KG1 (cell line): ENCODE measurements around the gene MORN1.
"Not testable (repeated sequence)": the region's sequence is repeated elsewhere in the genome, so short reads cannot be mapped to it uniquely, and the experiment has no call there.

Source experiments
- DNase-seq: peaks from one replicate; lab custom pipeline; 2025; lab: John Stamatoyannopoulos, UW

MORN1 gene

DNA sequence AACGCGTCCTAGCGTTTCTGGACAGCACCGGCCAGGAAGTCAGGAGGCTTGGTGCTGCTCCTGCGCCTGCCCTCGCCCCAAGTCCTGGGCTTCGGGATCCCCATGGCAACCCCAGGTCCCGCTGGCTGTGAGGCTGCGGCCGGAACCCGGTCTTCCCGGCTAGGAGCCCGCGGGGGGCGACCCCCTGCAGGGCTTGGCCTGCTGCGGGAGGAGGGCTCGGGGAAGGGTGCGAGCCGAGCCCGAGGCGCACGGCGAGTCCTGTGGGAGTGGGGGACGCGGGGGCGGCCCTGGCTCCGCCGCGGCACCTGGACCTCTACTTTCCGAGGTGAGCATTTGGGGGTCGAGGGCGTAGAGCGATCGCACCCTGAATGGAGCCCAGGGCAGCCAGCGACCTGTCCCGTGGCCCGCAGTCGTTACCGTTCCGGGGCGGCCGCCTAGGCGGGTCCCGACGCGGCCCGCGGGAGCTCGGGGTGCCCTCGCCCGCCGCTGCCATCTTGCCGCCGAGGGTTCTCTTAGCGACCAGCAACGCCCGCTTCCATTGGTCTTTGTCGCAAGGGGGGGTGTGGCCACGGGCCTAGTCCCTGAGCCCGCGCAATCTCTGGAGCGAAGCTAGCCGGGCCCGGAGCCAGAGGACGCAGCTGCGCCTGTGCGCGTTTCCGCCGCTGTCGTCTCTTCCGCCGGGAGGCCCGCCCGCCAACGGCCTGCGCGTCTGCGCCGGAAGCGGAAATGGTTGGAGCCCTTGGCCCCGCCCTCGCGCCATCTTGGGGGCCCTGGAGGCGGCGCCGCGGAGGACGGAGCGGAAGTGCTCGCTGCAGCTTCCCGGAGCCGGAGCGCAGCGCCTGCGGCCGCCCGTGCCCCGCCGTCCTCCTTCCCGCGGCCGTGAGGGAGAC lies at the start of gene MORN1, which contains the start of gene RER1:
MORN1 (minus strand) TSS at position 514 of the 890 bp plus-strand sequence; CDS start at position 493, 21 bp downstream.
RER1 (plus strand) TSS at position 801 of the 890 bp plus-strand sequence. CDS start 3,950 bp downstream, outside the sequence.
- DNase-seq: peak; percentile 96

DNA sequence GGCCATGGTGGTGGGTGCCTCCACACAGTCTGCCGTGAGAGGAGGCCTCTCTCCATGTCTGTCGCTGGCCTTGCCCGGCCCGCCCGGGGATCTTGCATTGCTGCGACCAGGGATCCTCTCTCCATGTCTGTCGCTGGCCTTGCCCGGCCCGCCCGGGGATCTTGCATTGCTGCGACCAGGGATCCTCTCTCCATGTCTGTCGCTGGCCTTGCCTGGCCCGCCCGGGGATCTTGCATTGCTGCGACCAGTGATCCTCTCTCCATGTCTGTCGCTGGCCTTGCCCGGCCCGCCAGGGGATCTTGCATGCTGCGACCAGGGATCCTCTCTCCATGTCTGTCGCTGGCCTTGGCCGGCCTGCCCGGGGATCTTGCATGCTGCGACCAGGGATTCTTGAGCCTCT lies 49.0 kb upstream of the MORN1 start:
- DNase-seq: not testable (repeated sequence)

DNA sequence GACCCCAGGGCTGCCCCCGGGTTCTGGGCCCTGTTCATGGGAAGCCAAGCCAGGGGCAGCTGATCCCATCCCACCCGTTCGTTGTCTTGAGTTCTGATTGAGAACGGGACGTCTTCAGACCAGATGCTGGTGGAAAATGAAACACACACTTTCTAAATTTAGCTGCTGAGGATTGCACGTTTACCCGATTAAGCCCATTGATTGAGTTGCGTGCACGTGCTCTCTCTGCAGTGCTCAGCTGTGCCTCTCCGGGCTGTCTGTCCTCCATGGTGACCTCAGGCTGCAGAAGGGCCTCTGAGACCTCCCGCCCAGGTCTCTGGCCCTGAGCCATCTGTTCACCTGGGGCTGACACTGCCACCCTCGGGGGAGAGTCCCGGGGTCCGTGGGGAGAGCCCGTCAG lies 48.0 kb upstream of the MORN1 start:
- no peak for DNase-seq

DNA sequence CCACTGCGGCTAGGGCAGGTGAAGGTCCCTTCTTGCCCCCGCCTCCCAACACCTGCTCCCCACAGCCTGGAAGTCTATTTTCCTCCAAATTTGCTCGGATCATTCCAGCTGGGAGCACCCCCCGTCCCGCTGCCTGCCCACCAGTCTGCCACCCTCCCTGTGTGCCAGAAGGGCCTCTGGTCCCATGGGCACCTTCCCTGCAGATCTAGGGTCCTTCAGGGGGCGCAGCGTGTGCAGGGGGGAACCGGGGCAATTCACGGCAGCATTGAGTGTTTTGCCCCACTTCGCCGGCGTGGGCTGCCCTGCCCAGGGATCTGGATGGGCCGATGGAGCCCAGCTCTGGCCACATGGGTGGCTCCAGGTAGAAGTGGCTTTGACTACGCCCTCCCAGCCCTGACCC lies 47.3 kb upstream of the MORN1 start:
- no peak for DNase-seq

DNA sequence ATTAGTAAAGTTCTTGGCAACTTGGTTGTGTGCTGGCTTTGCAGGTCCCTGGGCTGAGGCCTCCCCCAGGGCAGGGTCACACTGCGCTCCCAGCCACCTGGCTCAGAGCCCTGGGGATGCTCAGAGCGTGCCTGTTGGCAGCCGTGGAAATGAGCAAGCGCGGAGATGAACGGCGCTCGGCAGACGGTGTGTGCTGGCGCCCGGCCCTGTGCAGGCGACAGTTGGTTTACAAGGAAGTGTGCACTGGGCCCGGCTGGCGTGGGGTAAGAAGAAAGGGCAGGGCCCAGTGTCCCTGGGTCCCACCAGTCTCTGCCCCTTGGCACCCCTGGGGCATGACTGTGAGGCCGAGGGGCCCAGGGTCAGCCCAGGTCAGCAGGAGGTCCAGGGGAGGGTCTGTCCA lies 46.7 kb upstream of the MORN1 start:
- DNase-seq: no peak

DNA sequence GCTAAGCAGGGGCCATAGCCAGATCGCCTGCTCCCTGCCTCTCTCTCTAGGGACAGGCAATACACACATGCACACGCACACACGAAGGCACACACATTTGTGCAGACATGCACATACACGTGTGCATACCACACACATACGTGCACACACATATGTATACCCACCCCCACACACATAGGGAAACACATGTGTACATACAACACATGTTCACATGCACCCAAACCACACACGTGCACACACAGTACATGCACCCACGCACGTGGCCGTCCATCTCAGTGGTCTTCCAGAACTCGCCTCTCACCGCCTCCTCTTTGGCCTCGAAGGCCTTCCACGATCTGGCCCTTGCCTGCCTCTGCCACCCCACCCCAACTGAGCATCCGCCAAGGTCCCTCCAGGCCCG lies 46.3 kb upstream of the MORN1 start:
- DNase-seq: no peak

DNA sequence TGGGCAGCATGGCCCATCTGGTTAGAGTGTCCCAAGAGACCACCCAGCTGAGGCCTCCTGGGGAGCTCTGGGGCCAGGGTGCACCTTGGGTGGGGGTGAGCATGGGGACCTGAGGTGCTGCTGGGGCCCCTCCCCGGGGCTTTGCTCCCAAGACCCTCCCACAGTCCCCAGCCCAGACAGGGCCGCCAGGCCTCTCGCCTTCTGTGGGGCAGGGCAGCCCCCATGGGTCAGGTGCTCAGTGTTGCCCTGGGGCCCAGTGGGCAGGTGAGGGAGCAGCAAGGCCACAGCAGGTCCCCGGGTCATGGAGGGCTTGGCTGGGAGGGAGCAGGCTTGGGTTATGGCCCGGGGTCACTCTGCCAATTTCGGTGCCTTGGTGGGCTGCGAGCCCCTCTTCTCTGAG lies 45.5 kb upstream of the MORN1 start:
- DNase-seq: no peak

DNA sequence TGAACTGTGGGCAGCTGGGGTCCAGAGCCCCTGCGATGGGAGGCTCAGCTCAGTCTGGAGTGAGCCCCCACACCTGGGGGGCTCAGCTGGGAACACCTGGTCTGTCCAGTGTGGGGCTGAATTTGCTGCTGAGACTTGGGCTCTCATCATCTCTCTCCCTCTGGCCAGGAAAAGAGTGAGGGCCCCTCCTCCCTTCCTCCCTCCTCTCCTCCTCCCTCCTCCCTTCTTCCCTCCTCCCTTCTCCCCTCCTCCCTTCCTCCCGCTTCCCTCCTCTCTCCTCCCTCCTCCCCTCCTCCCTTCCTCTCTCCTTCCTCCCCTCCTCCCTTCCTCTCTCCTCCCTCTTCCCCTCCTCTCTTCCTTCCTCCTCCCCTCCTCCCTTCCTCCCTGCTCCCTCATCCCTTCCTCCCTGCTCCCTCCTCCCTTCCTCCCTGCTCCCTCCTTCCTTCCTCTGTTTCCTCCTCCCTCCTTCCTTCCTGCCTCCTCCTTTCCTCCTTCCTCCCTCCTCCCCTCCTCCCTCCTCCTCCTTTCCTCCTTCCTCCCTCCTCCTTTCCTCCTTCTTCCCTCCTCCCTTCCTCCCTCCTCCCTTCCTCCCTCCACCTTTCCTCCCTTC lies 44.5 kb upstream of the MORN1 start:
- DNase-seq: no peak

DNA sequence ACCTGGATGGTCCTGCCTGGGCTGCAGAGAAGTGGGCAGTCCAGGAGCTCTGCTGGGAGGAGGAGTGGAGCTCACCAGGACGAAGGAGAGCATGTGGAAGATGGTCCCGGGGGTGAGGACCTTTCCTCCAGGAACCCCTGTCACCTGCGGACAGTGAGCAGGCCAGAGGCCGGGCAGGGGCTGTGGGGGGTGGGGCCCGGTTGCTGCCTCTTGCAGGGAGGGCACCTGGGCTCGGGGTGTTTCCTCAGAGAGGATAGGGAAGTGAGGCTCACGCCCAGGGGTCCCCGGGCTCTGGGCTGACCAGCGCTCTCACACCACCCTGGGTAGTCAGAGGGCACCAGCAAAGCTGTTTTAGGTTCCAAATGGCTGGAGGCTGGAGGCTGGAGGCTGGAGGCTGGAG lies 43.7 kb upstream of the MORN1 start:
- no peak for DNase-seq

DNA sequence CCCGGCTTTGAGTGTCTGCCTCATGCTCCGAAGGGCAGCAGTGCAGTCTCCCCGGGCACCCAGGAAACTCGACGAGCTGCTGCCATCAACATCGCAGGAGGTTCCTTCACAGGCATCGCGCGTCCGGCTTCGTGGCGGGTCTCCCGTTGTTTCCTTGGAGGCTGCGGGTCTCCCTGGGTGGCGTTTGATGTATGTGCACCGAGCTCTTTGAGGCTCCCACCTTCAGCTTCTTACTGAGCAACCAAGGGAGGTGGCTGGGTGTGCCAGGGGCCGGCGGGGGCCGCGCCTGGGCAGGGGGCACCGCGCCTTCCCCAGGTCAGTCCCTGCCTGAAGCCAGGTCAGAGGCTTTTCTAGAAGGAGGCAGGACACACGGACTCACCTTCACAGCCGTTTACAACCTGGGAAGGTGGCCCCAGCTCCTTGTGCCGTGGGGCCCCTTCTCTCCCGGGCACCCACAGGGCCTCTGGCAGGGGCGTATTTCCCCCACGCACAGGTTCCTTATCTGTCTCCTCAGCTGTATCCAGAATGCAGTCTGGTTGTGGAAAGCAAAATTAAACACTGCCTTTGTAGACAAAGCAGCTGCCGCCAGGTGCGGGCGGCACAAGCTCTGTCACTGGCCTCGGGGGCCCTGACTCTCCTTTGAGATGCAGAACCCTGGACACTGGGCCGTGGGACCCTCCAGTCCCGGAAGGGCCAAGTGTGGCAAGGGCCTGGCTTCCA lies 42.7 kb upstream of the MORN1 start:
- no peak for DNase-seq

DNA sequence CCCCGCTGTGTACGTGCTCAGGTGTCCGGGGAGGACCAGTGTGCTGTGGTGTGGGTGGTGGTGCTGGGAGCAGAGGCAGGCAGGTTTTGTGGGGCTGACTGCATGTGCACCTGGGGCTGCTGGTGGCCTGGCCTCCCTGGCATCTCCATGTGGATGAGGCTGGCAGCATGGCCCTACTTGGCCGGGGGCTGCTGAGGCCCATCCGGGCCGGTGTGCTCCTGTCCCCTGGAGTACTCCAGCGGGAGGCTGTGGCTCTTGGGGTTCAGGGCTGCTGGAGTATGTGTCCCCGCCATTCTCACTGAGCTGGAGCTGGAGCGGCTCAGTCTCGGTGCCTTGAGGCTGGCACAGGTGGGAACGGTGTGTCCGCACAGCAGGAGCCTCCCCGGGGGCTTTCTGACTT lies 41.8 kb upstream of the MORN1 start:
- DNase-seq: no peak

DNA sequence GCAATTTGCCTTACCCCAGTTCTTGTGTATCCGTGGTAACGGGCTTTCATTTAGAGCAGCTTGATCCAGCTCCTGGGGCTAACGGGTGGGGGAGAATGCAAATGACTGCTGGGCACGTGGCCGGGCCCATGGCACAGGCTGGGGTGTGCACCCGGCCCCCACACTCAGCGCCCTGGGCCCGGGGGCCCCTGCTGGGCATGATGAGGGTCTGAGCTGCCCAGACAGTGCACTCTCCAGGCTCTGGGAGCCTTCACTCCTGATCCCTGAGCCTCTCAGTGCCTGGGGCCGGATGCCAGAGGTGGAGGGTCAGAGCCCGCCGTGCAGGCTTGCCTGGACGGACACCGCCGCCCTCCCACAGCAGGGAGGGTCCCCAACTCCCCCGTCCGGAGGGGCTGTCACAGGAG lies 41.1 kb upstream of the MORN1 start:
- DNase-seq: no peak

DNA sequence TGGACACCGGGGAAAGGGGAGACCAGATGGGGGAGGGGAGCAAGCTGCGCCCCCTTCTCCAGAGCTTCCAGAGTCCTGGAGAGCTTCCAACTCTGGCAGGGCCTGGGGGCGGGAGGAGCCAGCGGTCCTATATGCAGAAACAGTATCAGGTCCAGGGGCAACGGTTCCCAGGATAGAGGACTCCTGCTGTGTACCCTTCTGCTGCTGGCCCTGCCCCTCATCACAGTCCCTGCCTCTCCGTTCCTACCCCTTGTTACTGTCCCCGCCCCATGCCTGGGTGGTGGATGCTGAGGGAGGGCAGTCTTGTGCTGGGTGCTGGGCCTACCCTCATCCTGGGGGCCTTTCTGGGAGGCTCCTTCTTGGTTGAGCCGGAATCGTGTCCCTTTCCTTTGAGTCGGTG lies 40.2 kb upstream of the MORN1 start:
- no peak for DNase-seq

DNA sequence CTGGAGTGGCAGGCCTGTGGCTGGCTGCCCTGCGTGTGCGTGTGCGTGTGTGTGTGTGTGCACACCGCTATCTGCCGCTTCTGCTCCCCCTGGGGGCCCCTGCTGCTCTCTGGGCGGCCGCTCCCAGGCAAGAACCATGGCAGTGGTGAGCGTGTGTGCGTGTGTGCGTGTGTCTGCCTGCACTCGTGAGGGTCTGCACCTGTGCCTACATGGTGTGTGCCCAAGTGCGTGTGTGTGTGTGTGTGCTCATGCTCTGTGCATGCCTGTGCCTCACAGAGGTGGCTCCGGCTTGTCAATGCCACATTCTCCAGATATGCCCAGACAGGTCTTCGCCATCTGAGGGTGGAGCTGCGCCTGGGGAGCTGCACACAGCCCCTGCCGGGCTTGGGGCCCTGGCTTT lies 39.7 kb upstream of the MORN1 start:
- no peak for DNase-seq

DNA sequence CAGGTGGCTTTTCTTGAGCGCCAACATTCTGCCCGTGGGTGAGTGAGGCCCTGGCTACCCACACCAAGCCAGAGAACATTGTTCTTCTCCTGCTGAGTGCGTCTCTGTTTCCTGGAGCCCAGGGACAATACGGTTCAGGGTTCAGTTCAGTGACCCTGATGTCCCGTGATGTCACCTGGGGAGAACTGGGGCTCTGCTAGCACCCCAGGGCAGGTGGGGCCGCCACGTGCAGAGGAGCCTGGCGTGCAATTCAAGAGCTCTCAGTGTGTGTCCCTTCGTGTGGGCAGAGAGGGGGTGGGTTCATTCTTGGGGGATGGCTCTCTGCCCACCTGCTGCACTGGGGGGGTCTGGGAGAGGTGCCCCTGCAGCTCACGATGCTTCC lies 39.2 kb upstream of the MORN1 start:
- DNase-seq: no peak

DNA sequence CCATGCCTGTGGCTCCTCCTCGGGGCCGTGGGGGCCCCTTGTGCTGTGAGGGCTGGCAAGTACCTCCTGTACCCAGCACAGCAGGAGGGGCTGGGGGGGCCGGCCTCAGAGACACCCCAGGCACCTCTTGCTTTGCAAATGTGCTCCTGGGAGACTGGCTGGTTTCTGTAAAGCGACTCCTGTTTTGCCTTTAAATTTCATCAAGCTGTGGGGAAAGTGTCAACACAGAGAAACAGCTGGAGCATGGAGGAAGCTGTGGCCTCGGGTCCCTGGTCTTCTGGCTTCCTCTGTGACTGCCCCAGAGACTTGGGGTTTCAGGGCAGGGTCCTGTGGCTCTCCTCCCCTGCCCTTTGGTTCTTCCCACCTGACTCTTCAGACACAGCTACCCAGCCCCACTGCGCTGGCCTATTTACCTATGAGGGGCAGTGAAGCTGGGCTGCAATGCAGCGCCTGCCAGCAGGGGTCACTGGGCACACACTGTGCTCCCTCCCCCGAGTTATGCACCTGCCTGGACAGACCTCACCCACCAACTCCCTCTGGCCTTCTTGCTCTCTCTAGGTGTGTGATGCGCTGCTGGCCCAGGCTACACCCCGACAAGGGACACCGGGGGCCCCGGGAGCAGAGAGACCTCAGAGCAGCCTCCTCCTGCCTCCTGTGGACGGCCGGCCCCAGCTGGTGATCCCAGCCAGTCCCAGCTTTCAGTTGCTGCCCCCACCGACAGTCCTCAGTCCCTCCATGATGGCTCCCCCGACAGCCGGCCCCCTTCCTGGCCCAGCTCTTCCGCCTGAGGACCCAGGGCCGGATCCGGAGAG lies 38.6 kb upstream of the MORN1 start:
- DNase-seq: no peak

DNA sequence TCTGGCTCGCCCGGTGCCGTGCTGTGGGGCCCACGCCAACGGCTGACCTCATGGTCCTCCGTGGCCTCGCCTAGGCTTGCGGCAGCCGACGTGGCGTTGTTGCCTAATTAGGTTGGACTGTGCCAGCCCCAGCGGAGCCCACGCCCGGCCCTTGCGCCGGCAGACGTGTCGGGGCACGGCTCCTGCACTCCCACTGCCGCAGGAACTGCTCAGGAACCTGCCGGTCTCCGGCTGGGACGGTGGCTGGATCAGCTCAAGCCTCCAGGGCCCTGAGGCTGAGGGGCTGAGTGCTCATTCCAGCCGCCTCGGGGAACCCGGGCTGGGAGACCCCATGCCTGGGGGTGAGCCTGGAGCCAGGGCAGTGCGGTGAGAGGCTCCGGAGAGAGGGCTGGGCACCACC lies 37.1 kb upstream of the MORN1 start:
- no peak for DNase-seq

DNA sequence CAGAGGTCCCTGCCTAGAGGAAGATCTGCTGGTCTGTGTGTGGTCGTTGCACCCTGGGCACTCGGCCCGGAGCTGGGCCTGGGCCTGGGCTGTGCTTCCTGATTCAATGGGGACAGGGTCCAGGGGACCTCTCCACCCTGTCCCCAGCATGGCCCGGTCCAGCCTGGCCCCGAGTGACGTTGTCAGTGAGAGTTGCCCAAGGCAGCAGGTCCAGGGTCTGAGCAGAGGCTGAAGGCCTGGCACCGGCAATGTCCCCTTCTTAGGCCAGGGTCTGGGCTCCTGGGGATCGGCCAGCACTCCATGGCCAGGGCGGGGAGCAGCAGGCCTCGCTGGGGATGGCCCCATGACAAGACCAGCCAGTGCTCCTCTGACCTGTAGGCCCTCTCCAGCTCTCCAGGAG lies 36.6 kb upstream of the MORN1 start:
- no peak for DNase-seq

DNA sequence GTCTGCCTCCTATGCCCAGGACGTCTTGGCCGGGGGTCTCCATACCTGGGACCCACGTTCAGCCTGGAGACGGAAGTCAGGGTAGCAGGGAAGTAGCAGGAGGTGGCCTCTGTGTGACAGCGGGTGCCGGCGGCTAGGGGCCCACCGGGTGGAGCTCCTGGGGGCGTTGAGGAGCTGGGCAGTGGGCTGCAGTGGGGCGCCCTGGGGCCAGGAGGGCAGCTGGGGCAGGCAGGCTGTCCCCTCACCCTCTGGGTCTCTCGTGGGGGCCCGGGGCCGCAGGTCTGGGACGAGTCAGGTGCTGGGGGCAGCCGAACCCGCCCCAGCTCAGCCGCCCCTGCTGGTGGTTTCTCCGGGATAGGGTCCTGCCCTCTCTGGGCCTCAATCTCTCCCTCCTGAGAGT lies 35.7 kb upstream of the MORN1 start:
- DNase-seq: no peak

DNA sequence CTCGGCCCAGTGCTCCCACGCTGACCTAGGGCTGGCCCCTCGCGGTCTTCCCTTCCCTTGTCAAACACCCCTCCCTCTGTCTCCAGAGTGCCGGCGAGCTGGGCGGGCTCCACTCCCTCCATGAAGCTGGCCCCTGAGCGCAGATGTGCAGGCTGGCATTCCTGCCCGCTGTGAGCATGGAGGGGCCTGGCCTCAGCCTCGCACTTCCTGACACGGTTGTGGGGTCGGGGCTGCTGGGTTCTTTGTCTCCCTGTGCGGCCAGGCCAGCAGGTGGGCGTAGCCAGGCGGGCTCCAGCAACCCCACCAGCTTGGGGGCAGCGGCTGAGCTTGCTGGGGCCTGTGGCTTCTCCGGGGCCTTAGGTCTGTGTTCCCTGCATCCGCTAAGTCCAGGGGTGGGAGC lies 35.2 kb upstream of the MORN1 start:
- no peak for DNase-seq

DNA sequence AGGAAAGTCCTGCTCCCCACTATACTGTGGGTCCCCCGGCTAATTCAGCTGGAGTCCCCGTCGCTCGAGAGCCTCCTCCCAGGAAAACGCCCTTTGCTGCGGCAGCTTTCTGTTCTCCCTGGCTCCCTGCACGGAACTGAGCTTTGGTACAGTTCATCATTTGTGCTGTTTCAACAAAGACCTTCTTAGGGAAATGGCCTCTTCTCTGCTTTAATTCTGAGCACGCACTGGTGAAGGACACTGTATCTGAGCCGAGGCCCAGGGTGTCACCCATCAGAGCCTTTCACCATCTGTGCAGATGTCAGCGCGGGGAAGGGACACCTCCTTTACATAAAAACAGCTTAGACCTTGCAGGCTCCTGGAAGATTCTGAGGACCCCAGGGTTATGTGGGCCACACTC lies 34.5 kb upstream of the MORN1 start:
- no peak for DNase-seq

DNA sequence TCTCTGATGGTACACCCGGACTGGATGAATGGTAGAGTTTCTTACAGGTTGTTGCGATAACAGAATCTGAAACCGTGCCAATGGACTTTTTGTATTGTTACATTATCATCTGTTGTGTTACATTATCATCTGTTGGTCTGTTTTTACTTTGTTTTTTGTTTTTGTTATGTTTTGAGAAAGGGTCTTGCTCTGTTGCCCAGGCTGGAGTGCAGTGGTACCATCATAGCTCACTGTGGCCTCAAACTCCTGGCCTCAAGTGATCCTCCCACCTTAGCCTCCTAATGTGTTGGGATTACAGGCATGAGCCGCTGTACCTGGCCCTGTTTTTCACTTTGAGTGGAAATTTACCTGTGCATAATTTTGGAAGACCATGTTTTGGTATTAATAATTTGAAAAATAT lies 31.2 kb upstream of the MORN1 start:
- DNase-seq: no peak
